DOHH2 (cell line): ENCODE results near the gene OTP.

Experiments
- EZH2phosphoT487 ChIP-seq: fragments of 200-600 bp; sonication (generic); IDR thresholded peaks from 2 replicates; pipeline ENCODE4 v1.6.1; 2017; ENCODE audit warnings: borderline replicate concordance, mild to moderate bottlenecking, antibody characterized with exemption, low read length, moderate library complexity, mixed read lengths
- TF ChIP-seq, protein P1 (sequence below): fragments of 200-600 bp; sonication (generic); IDR thresholded peaks from one replicate; pipeline ENCODE4 v1.5.1; 2014; ENCODE audit warnings: antibody characterized with exemption, mild to moderate bottlenecking, low read depth, low read length; ENCODE audit not compliant: poor library complexity, severe bottlenecking

GRCh38 chr5:77599679-77600078, 38.8 kb downstream of the OTP start:
- TF ChIP-seq, protein P1, sequence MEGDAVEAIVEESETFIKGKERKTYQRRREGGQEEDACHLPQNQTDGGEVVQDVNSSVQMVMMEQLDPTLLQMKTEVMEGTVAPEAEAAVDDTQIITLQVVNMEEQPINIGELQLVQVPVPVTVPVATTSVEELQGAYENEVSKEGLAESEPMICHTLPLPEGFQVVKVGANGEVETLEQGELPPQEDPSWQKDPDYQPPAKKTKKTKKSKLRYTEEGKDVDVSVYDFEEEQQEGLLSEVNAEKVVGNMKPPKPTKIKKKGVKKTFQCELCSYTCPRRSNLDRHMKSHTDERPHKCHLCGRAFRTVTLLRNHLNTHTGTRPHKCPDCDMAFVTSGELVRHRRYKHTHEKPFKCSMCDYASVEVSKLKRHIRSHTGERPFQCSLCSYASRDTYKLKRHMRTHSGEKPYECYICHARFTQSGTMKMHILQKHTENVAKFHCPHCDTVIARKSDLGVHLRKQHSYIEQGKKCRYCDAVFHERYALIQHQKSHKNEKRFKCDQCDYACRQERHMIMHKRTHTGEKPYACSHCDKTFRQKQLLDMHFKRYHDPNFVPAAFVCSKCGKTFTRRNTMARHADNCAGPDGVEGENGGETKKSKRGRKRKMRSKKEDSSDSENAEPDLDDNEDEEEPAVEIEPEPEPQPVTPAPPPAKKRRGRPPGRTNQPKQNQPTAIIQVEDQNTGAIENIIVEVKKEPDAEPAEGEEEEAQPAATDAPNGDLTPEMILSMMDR: no peak
- no peak for TF ChIP-seq EZH2phosphoT487
